Testis (tissue), 2 donors: ENCODE results near the gene CACNG3.

Source experiments
- CTCF ChIP-seq, 3 experiments: fragments of 450-650 bp in 2 of 3; fragments of 200-600 bp in 1 of 3; sonication (generic) in 1 of 3; IDR thresholded peaks; one replicate each; pipeline ENCODE4 v1.5.1; 2016 to 2019; ENCODE audit warnings: antibody characterized with exemption in 3 of 3, mild to moderate bottlenecking in 2 of 3, moderate library complexity in 1 of 3
- POLR2A ChIP-seq: fragments of 450-650 bp; IDR thresholded peaks from one replicate; pipeline ENCODE4 v1.6.1; 2017; ENCODE audit warnings: antibody characterized with exemption, mild to moderate bottlenecking, moderate library complexity

- TF ChIP-seq CTCF (IDR thresholded peaks at IDR 0.05) (no peak), POLR2A (no peak)
Observed at GRCh38 chr16:24378999-24379398, 122.9 kb downstream of the CACNG3 start.
